ENCODE measurements around the gene AURKA.

AURKA gene

DNA sequence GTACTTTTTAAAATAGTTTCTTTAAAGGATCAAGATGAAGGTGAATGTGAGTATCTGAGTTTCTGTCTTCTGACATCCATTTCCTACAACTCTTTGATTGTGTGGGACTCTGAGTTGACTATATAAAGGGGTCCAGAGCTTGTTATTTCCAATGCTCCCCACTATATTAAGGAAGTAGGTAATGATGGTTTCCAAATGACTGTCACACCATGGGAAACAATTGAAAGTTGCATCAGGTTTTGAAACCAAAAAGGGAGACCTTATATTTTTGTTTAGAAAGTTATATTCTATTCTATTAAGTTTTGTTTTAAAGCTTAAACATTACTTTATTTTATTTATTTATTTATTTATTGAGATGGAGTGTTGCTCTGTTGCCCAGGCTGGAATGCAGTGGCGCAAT, 31.2 kb upstream of the AURKA start:
- no peaks in the 10 kb centered on the region for H3K4me1 ChIP-seq (ENCODE audit: insufficient read depth, poor library complexity, severe bottlenecking)
- DNase-seq (ENCODE audit: low spot score) (no peak), ATAC-seq (ENCODE audit: low read depth) (no peak)
- H3K4me3 ChIP-seq (ENCODE audit: severe bottlenecking): no peak overlapping the region
- TF ChIP-seq, protein P1, sequence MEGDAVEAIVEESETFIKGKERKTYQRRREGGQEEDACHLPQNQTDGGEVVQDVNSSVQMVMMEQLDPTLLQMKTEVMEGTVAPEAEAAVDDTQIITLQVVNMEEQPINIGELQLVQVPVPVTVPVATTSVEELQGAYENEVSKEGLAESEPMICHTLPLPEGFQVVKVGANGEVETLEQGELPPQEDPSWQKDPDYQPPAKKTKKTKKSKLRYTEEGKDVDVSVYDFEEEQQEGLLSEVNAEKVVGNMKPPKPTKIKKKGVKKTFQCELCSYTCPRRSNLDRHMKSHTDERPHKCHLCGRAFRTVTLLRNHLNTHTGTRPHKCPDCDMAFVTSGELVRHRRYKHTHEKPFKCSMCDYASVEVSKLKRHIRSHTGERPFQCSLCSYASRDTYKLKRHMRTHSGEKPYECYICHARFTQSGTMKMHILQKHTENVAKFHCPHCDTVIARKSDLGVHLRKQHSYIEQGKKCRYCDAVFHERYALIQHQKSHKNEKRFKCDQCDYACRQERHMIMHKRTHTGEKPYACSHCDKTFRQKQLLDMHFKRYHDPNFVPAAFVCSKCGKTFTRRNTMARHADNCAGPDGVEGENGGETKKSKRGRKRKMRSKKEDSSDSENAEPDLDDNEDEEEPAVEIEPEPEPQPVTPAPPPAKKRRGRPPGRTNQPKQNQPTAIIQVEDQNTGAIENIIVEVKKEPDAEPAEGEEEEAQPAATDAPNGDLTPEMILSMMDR (IDR thresholded peaks at IDR 0.05; ENCODE audit: poor library complexity, severe bottlenecking): no peak
- H3K9me3 ChIP-seq (ENCODE audit: severe bottlenecking): no peaks in the 10 kb centered on the region
- H3K27me3 ChIP-seq (ENCODE audit: insufficient read depth, poor library complexity, severe bottlenecking): no peaks in the 10 kb centered on the region
- no peaks in the 10 kb centered on the region for H3K36me3 ChIP-seq (ENCODE audit: low read depth)
- no peak overlapping the region for H3K27ac ChIP-seq (ENCODE audit: poor library complexity, severe bottlenecking)

DNA sequence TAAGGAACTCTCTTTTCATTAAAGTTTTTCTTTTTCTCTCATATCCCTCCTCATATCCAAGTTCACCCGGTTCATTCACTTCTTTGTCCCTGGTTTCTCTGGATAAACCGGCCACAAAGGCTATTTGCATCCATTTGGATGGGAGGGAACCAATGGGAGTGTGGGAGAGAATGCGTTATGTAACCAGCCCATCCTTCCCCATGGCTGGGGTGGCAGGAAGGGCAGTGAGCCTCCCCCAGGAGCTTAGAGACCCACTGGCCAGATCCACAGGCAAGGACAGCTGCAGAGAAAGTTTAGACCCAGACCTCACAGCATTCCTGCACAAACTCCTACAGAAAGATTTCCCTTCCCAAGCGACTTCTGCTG, 30.8 kb upstream of the AURKA start:
- Histone ChIP-seq H3K4me3 (ENCODE audit: severe bottlenecking) (no peak overlapping the region), H3K27ac (ENCODE audit: poor library complexity, severe bottlenecking) (no peak overlapping the region), H3K27me3 (ENCODE audit: insufficient read depth, poor library complexity, severe bottlenecking) (no peaks in the 10 kb centered on the region), H3K36me3 (ENCODE audit: low read depth) (no peaks in the 10 kb centered on the region), H3K9me3 (ENCODE audit: severe bottlenecking) (no peaks in the 10 kb centered on the region), H3K4me1 (ENCODE audit: insufficient read depth, poor library complexity, severe bottlenecking) (no peaks in the 10 kb centered on the region)
- TF ChIP-seq, protein P1 (IDR thresholded peaks at IDR 0.05; ENCODE audit: poor library complexity, severe bottlenecking): no peak
- DNase-seq (ENCODE audit: low spot score): no peak
- no peak for ATAC-seq (ENCODE audit: low read depth)

DNA sequence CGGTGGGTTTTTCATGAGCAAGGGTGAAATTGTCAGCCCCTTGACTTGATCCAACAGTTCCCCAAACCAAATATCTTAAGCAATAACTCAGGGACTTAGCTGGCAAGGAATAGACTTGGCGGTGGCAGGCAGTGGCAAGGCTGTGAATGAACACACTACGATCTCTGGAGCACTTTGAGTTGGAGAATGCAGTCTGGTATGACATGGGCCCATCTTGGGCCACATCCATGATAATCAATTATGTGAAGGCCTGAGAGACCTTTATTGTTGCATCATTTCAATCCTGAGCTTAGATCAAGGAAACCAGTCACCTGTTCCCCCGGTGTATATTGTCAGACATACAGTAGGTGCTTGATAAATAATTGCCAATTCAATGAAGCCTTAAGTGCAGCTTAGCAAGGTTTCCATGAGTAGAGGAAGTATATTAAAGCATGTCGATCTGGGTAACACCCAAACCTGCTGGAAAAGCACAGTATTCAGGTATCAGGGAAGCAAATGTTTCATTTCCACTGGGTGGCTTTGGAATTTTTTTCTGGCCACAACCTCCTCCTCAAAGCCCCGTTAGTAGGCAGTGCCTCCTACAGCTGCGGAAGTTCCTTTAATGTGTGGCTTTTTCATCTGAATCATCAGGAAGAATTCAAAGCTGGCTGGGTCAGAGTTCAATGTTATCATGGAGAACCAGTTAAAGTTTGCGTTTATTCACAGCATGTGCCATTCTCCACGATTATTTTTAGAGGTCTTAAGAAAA, 30.2 kb upstream of the AURKA start:
- H3K4me1 ChIP-seq (ENCODE audit: insufficient read depth, poor library complexity, severe bottlenecking): no peaks in the 10 kb centered on the region
- ATAC-seq (ENCODE audit: low read depth) (peak; percentile 59; the same call in 2 of the 3 replicates), DNase-seq (ENCODE audit: low spot score) (no peak)
- no peak overlapping the region for H3K4me3 ChIP-seq (ENCODE audit: severe bottlenecking)
- H3K27me3 ChIP-seq (ENCODE audit: insufficient read depth, poor library complexity, severe bottlenecking): no peaks in the 10 kb centered on the region
- no peaks in the 10 kb centered on the region for H3K36me3 ChIP-seq (ENCODE audit: low read depth)
- TF ChIP-seq, protein P1 (IDR thresholded peaks at IDR 0.05; ENCODE audit: poor library complexity, severe bottlenecking): peak; percentile 28
- H3K9me3 ChIP-seq (ENCODE audit: severe bottlenecking): no peaks in the 10 kb centered on the region
- H3K27ac ChIP-seq (ENCODE audit: poor library complexity, severe bottlenecking): no peak overlapping the region

DNA sequence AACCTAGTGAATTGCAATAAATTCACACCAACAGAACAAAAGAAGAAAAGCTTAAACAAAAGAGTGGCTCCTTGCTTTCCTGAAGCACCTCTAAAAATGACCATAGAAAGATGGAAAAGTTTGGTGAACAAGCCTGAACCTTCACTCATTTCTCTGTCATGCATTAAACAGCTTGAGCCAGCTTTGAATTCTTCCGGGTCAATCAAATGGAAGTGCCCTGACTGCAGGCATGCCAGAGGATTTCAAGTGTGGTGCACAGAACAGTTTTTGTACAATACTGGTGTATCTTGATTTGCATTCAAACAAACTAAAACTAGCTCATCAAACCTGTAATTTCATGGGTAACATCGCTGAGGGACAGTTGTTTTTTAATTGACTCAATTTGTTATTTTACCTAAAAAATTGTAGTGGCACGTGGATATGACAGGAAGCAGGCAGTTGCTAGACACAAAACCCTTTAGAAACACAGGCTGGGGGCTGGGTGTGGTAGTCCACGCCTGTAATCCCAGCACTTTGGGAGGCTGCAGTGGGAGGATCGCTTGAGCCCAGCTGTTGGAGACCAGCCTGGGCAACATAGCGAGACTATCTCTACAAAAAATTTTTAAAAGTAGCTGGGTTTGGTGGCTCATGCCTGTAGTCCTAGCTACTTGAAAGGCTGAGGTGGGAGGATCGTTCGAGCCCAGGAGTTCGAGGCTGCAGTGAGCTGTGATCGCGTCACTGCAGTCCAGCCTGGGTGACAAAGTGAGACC, 29.1 kb upstream of the AURKA start:
- Histone ChIP-seq H3K27me3 (ENCODE audit: insufficient read depth, poor library complexity, severe bottlenecking) (no peaks in the 10 kb centered on the region), H3K27ac (ENCODE audit: poor library complexity, severe bottlenecking) (no peak overlapping the region), H3K4me3 (ENCODE audit: severe bottlenecking) (no peak overlapping the region), H3K36me3 (ENCODE audit: low read depth) (no peaks in the 10 kb centered on the region), H3K4me1 (ENCODE audit: insufficient read depth, poor library complexity, severe bottlenecking) (no peaks in the 10 kb centered on the region), H3K9me3 (ENCODE audit: severe bottlenecking) (no peaks in the 10 kb centered on the region)
- TF ChIP-seq, protein P1 (IDR thresholded peaks at IDR 0.05; ENCODE audit: poor library complexity, severe bottlenecking): no peak
- DNase-seq (ENCODE audit: low spot score): no peak
- ATAC-seq (ENCODE audit: low read depth): no peak

DNA sequence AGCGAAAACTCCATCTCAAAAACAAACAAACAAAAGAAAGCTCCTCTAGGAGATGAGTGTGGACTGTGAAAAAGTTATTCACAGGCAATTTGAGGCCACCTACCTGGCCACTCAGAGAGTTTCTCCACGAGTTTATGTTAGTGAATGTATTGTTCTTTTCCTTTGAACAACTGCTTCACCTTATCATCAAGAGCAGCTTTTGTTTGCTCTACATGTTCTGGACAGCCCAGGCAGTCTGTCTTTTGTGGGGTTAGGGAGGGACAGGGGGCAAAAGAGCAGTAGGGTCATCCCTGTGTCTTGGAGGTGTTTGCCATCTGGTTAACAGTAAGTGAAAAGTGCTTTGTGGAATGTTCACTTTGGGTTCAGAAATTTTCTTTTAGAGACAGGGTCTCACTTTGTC, 28.0 kb upstream of the AURKA start:
- Histone ChIP-seq H3K4me3 (ENCODE audit: severe bottlenecking) (no peak overlapping the region), H3K36me3 (ENCODE audit: low read depth) (no peaks in the 10 kb centered on the region), H3K27me3 (ENCODE audit: insufficient read depth, poor library complexity, severe bottlenecking) (no peaks in the 10 kb centered on the region), H3K9me3 (ENCODE audit: severe bottlenecking) (no peaks in the 10 kb centered on the region), H3K4me1 (ENCODE audit: insufficient read depth, poor library complexity, severe bottlenecking) (no peaks in the 10 kb centered on the region), H3K27ac (ENCODE audit: poor library complexity, severe bottlenecking) (no peak overlapping the region)
- DNase-seq (ENCODE audit: low spot score) (no peak), ATAC-seq (ENCODE audit: low read depth) (no peak)
- TF ChIP-seq, protein P1 (IDR thresholded peaks at IDR 0.05; ENCODE audit: poor library complexity, severe bottlenecking): no peak

All from RWPE2 (cell line).